Mucosa of descending colon (tissue), 3 donors: ENCODE data around the gene NFIC. TPM values are rescaled to one million over a fixed set of nuclear protein-coding genes. Genes with fewer than 3 reads are reported as not detected.
"Not testable (repeated sequence)": the region's sequence is repeated elsewhere in the genome, so short reads cannot be mapped to it uniquely, and the experiment has no call there.

Source experiments
- ATAC-seq: fragments of 200-7000 bp; cut with Tn5 transposase; one replicate; pipeline ENCODE4 v1.9.1; 2020; ENCODE audit warnings: mild to moderate bottlenecking, moderate library complexity
- DNase-seq, 3 donors: peaks; one replicate each; pipeline ENCODE4 v3.0.0-alpha.2; 2020
- H3K36me3 ChIP-seq: fragments of 200-600 bp; one replicate; pipeline ENCODE4 v1.8.0; 2021; ENCODE audit warnings: low read depth, mild to moderate bottlenecking
- H3K4me1 ChIP-seq: fragments of 200-600 bp; one replicate; pipeline ENCODE4 v1.8.0; 2021; ENCODE audit warnings: low read depth, mild to moderate bottlenecking
- H3K4me3 ChIP-seq: fragments of 200-600 bp; one replicate; pipeline ENCODE4 v1.8.0; 2021; ENCODE audit warnings: mild to moderate bottlenecking
- H3K9me3 ChIP-seq: fragments of 200-600 bp; one replicate; pipeline ENCODE4 v1.8.0; 2021; ENCODE audit warnings: mild to moderate bottlenecking
- CTCF ChIP-seq: fragments of 200-600 bp; IDR thresholded peaks from one replicate; pipeline ENCODE4 v1.8.0; 2022; ENCODE audit warnings: antibody characterized with exemption, mild to moderate bottlenecking
- intact Hi-C, 2 donors: fragments of 100-400 bp; cut with DNase I in 1 of 2; cut with micrococcal nuclease in 1 of 2; formaldehyde crosslinking; loops; one replicate each; pipeline versions ENCODE4 v1.11.0 to v1.11.1; 2022; cut with DNase I, micrococcal nuclease
- total RNA-seq, 3 donors: library from RNA; stranded (reverse); fragmentation: NEBNext Ultra II Directional in 2 of 3; extraction: Animal tissue kit (Norgen Biotek cat#: 25700) in 2 of 3; gene quantifications; one replicate each; pipeline versions ENCODE4 v1.2.1 to v1.2.4, GENCODE V29; 2021 to 2023
- donor health status: DM: no; HTN: no; CAD: no; lungs with moderate emphysema.
- donor health status: DM: no; HTN: no; CAD: no.
- donor health status: DM: no; HTN: yes; CAD: no.

The NFIC gene
- total RNA-seq, 3 donors from 2014 or later = 38.4 to 210 (median 79.3) TPM

GRCh38 chr19:3346677-3347353 is 19.6 kb upstream of the NFIC start:
- intact Hi-C loops = no loop called here
- Histone ChIP-seq H3K9me3 (no peaks in the 10 kb centered on the region), H3K4me1 (peaks cover 21% of the 10 kb centered on the region), H3K4me3 (no peak overlapping the region), H3K36me3 (no peaks in the 10 kb centered on the region)
- peak; percentile 46 for ATAC-seq
- DNase-seq = peak in 2 of 3 donors; percentile 47 to 72
- no peak for TF ChIP-seq CTCF

- peaks cover 16% of the 10 kb centered on the region for H3K4me1 ChIP-seq
- DNase-seq (no peak), ATAC-seq (no peak)
- no peaks in the 10 kb centered on the region for H3K9me3 ChIP-seq
- no peak for TF ChIP-seq CTCF
- H3K4me3 ChIP-seq = no peak overlapping the region
- intact Hi-C loops = no loop called here
- H3K36me3 ChIP-seq = no peaks in the 10 kb centered on the region
Observed at GRCh38 chr19:3348042-3348441, 18.3 kb upstream of the NFIC start.

GRCh38 chr19:3348469-3348868 is 17.9 kb upstream of the NFIC start:
- intact Hi-C loops, H3K9me3 ChIP-seq, H3K36me3 ChIP-seq, DNase-seq, ATAC-seq, H3K4me3 ChIP-seq: not testable (repeated sequence)
- H3K4me1 ChIP-seq = peaks cover 12% of the 10 kb centered on the region

- no peaks in the 10 kb centered on the region for H3K36me3 ChIP-seq
- H3K4me3 ChIP-seq = no peak overlapping the region
- intact Hi-C loops = no loop called here
- peak in 1 of 3 donors; percentile 84 for DNase-seq
- TF ChIP-seq CTCF = no peak
- ATAC-seq = peak; percentile 82
- no peaks in the 10 kb centered on the region for H3K9me3 ChIP-seq
- H3K4me1 ChIP-seq = peaks cover 12% of the 10 kb centered on the region
Observed at GRCh38 chr19:3350014-3350663, 16.2 kb upstream of the NFIC start.

GRCh38 chr19:3351702-3352447 is 14.5 kb upstream of the NFIC start:
- intact Hi-C loops = no loop called here
- ATAC-seq = no peak
- no peaks in the 10 kb centered on the region for H3K36me3 ChIP-seq

More at GRCh38 chr19:3351702-3352447, 14.5 kb upstream of the NFIC start:
- Histone ChIP-seq H3K4me3 (no peak overlapping the region), H3K4me1 (peaks cover 10% of the 10 kb centered on the region), H3K9me3 (no peaks in the 10 kb centered on the region)
- DNase-seq = no peak
- no peak for TF ChIP-seq CTCF
